ENCODE results near the gene IFITM10. TPM values are rescaled to one million over a fixed set of nuclear protein-coding genes. Genes with fewer than 3 reads are reported as not detected.

IFITM10 gene
- total and polyA plus RNA-seq, 2 donors (not counting 1 experiment from before 2014, with no cell fraction given), result 0.09 to 1.7 TPM

- Histone ChIP-seq H3K9me3 (ENCODE audit: control extremely low read depth in 1 of 3, control insufficient read depth in 2 of 3, insufficient read depth in 1 of 3, low read length in 2 of 3) (no peaks in the 10 kb centered on the region), H3K79me2 (ENCODE audit: control insufficient read depth, insufficient read depth, low read length) (no peaks in the 10 kb centered on the region), H3K4me3 (ENCODE audit: control extremely low read depth in 1 of 5, extremely low read depth in 1 of 5, insufficient read depth in 1 of 5, low read depth in 2 of 5, low read length in 4 of 5) (peak overlapping the region in 1 of 5 experiments; percentile 46), H4K20me1 (ENCODE audit: control insufficient read depth, insufficient read depth, low read length, poor library complexity, severe bottlenecking) (no peaks in the 10 kb centered on the region), H3K4me1 (ENCODE audit: control insufficient read depth in 2 of 2, insufficient read depth in 2 of 2, low read length in 2 of 2) (peaks cover 4 to 5% of the 10 kb centered on the region in 2 donors), H2AFZ (ENCODE audit: insufficient read depth, low read depth, low read length, poor library complexity, severe bottlenecking) (no peak overlapping the region), H3K27ac (ENCODE audit: low read length in 2 of 2) (no peak overlapping the region), H3K4me2 (replicated peaks; ENCODE audit: low read depth, low read length, poor library complexity, severe bottlenecking) (no peak overlapping the region), H3K27me3 (replicated peaks in 1 of 4; ENCODE audit: control extremely low read depth in 1 of 4, control insufficient read depth in 3 of 4, insufficient read depth in 4 of 4, low read length in 3 of 4) (peaks cover 0 to 10% (median 1%) of the 10 kb centered on the region in 4 experiments), H3K9ac (ENCODE audit: low read length) (no peak overlapping the region), H3K36me3 (replicated peaks in 1 of 2; ENCODE audit: control extremely low read depth in 1 of 2, control insufficient read depth in 1 of 2, extremely low read depth in 1 of 2, insufficient read depth in 2 of 2, low read length in 1 of 2) (no peaks in the 10 kb centered on the region)
- POLR2A ChIA-PET, result interaction anchor here (0.6 to 0.7 kb wide), 2 partner anchors 74 to 624 kb away, joined by 8 to 10 read pairs; partner anchors contain the start of gene KRTAP5-6
- H3K4me1 Mint-ChIP-seq, result peaks cover 7% of the 10 kb centered on the region
- WGBS (ENCODE audit: insufficient coverage), result 91% methylated on average over 16 of the region's 18 CpGs
- H3K9me3 Mint-ChIP-seq (ENCODE audit: insufficient read depth), result no peaks in the 10 kb centered on the region
- H3K27me3 Mint-ChIP-seq, result peaks cover 34% of the 10 kb centered on the region
- H3K27ac Mint-ChIP-seq, result no peak overlapping the region
- H3K4me3 Mint-ChIP-seq, result no peak overlapping the region
- ATAC-seq (ENCODE audit: low read depth) (no peak), DNase-seq (no peak)
- TF ChIP-seq EZH2 (IDR thresholded peaks at IDR 0.05; ENCODE audit: borderline replicate concordance, insufficient read depth, low read depth, low read length, poor library complexity, severe bottlenecking) (no peak), CTCF (IDR thresholded peaks at IDR 0.05) (no peak)
- intact Hi-C loops (cut with micrococcal nuclease), result no loop called here
- CTCF ChIA-PET, result no interaction called here
These were observed 20.9 kb upstream of the IFITM10 start for GRCh38 chr11:1771273-1771672.

GRCh38 chr11:1770528-1770927, 20.1 kb upstream of the IFITM10 start:
- peaks cover 7% of the 10 kb centered on the region for H3K4me1 Mint-ChIP-seq
- TF ChIP-seq EZH2 (IDR thresholded peaks at IDR 0.05; ENCODE audit: borderline replicate concordance, insufficient read depth, low read depth, low read length, poor library complexity, severe bottlenecking), result no peak
- no peak for TF ChIP-seq CTCF (IDR thresholded peaks at IDR 0.05)
- 78% methylated on average over 5 of the region's 5 CpGs for WGBS (ENCODE audit: insufficient coverage)
- no peak overlapping the region for H2AFZ ChIP-seq (ENCODE audit: insufficient read depth, low read depth, low read length, poor library complexity, severe bottlenecking)
- H3K4me1 ChIP-seq (ENCODE audit: control insufficient read depth in 2 of 2, insufficient read depth in 2 of 2, low read length in 2 of 2), result peaks cover 4 to 5% of the 10 kb centered on the region in 2 donors
- DNase-seq, result no peak
- ATAC-seq (ENCODE audit: low read depth), result no peak
- CTCF ChIA-PET, result no interaction called here
- intact Hi-C loops (cut with micrococcal nuclease), result no loop called here
- H4K20me1 ChIP-seq (ENCODE audit: control insufficient read depth, insufficient read depth, low read length, poor library complexity, severe bottlenecking), result no peaks in the 10 kb centered on the region
- no peak overlapping the region for H3K4me3 Mint-ChIP-seq
- POLR2A ChIA-PET, result no interaction called here
- H3K27ac ChIP-seq (ENCODE audit: low read length in 2 of 2), result no peak overlapping the region
- no peaks in the 10 kb centered on the region for H3K79me2 ChIP-seq (ENCODE audit: control insufficient read depth, insufficient read depth, low read length)
- no peaks in the 10 kb centered on the region for H3K9me3 Mint-ChIP-seq (ENCODE audit: insufficient read depth)
- no peak overlapping the region for H3K4me3 ChIP-seq (ENCODE audit: control extremely low read depth in 1 of 5, extremely low read depth in 1 of 5, insufficient read depth in 1 of 5, low read depth in 2 of 5, low read length in 4 of 5)
- peaks cover 0 to 10% (median 1%) of the 10 kb centered on the region in 4 experiments for H3K27me3 ChIP-seq (replicated peaks in 1 of 4; ENCODE audit: control extremely low read depth in 1 of 4, control insufficient read depth in 3 of 4, insufficient read depth in 4 of 4, low read length in 3 of 4)
- H3K9me3 ChIP-seq (ENCODE audit: control extremely low read depth in 1 of 3, control insufficient read depth in 2 of 3, insufficient read depth in 1 of 3, low read length in 2 of 3), result no peaks in the 10 kb centered on the region
- no peak overlapping the region for H3K4me2 ChIP-seq (replicated peaks; ENCODE audit: low read depth, low read length, poor library complexity, severe bottlenecking)
- H3K9ac ChIP-seq (ENCODE audit: low read length), result no peak overlapping the region
- peaks cover 34% of the 10 kb centered on the region for H3K27me3 Mint-ChIP-seq
- no peaks in the 10 kb centered on the region for H3K36me3 ChIP-seq (replicated peaks in 1 of 2; ENCODE audit: control extremely low read depth in 1 of 2, control insufficient read depth in 1 of 2, extremely low read depth in 1 of 2, insufficient read depth in 2 of 2, low read length in 1 of 2)
- no peak overlapping the region for H3K27ac Mint-ChIP-seq

All from B cell (primary cell).